Myocyte (in vitro differentiated cells): ENCODE measurements around the gene ATRNL1. TPM values are rescaled to one million over a fixed set of nuclear protein-coding genes. Genes with fewer than 3 reads are reported as not detected.

ENCODE experiments used
- DNase-seq: peaks from one replicate; pipeline ENCODE4 v3.0.0-alpha.2; 2012; ENCODE audit warnings: low read depth
- total RNA-seq: library from RNA; depleted of rRNA; stranded (reverse); fragments of >200 nt; gene quantifications from 2 replicates; pipeline ENCODE4 v1.2.3, GENCODE V29; 2014

ATRNL1 gene
- total RNA-seq, 1 donor from 2014 or later: 8.4 TPM

GRCh38 chr10:115572740-115573455, 479.7 kb downstream of the ATRNL1 start:
- no peak for DNase-seq

DNA sequence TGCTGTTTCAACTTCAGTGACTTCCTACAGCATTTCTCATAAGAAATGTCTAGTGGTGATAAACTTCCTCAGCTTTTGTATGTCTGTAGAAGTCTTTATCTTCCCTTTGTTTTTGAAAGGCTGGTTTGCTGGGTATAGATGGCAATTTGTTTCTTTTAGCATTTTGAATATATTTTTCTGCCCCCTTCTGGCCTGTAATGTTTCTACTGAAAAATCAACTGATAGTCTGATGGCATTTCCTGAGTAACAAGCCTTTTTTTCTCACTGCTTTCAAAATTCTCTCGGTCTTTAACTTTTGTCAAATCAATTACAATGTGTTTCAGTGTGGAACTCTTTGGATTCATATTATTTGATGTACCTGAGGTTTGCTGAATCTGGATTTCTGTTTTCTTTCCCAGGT, 487.1 kb downstream of the ATRNL1 start:
- no peak for DNase-seq

DNA sequence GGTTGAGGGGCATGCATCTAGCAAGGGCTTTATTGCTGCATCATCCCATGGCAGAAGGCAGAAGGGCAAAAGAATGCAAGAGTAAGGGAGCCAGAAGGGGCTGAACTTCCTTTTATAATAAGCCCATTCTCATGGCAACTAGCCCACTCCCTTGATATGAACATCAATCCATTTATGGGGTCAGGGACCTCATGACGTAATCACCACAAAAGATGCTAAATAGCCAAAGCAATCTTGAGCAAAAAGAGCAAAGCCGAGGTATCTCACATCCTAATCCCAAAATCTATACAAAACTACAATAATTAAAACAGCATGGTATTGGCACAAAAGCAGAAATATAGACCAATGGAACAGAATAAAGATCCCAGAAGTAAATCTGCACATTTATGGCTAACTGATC, 499.9 kb downstream of the ATRNL1 start:
- no peak for DNase-seq

- DNase-seq: peak; percentile 12
Measured at GRCh38 chr10:115604627-115605026, 511.5 kb downstream of the ATRNL1 start.

DNA sequence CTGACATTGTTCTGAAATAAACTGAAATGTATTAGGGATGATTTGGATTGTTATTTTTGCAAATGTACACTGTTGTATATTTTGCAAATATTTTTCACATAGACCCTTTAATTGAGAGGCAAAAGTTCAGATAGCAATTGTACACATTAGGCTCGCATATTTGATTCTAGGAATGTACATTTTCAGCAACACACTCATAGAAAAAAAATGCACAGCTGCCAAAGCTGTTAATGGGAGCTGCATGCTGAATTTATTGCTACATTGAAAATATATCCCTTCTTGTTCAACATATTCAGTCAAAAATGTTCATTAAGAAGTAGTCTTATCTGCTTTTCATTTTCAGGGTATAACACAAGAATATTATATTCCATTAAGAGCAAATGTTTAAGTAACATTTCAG, 512.9 kb downstream of the ATRNL1 start:
- DNase-seq: no peak

DNA sequence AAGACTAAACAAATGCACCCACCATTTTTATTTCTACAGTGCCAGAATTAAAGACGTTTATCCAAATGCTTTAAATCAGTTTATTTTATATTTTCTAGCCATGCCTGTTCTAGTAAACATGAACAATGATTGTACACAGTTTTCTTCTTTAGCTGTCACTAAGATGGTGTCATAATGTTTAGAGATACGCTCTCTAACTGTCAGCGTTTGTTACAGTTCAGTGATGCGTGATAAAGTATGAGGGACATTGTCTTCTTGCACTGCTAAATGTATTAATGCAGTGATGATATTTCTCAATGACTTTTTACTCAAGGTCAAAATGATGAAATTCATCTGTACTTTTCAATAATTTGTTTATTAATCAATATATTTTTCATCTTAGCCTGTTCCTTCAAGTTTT, 513.6 kb downstream of the ATRNL1 start:
- no peak for DNase-seq

GRCh38 chr10:115624448-115624847, 531.3 kb downstream of the ATRNL1 start:
- DNase-seq: peak; percentile 57

DNA sequence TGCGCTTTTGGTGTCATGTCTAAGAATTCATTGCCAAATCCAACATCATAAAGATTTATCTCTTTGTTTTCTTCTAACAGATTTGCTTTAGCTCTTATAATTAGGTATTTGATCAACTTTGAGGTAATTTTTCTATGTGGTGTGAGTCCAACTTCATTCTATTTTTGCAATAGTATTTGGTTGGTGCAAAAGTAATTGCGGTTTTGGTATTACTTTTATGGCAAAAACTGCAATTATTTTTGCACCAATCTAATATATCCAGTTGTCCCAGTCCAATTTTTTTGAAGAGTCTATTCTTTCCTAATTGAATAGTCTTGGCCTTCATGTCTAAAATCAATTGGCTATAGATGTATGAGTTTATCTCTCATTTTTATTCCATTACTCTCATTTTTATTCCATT, 535.5 kb downstream of the ATRNL1 start:
- no peak for DNase-seq

DNA sequence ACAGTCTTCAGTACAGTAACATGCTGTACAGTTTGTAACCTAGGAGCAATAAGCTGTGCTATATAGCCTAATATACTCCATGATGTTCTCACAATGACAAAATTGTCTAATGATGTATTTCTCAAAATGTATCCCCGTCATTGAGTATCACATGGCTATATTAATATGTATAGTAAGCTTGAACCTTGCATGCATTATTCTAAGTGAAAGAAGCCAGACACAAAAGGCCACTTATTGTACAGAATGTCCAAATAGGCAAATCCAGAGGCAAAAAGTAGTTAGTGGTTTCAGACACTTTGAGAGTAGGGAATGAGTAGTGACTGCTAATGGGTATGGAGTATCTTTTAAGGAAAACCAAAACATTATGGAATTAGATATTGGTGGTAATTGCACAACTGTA, 545.1 kb downstream of the ATRNL1 start:
- DNase-seq: no peak

- no peak for DNase-seq
Measured at GRCh38 chr10:115649217-115649616, 556.1 kb downstream of the ATRNL1 start.

- DNase-seq: no peak
Measured at GRCh38 chr10:115653473-115653872, 560.3 kb downstream of the ATRNL1 start.

DNA sequence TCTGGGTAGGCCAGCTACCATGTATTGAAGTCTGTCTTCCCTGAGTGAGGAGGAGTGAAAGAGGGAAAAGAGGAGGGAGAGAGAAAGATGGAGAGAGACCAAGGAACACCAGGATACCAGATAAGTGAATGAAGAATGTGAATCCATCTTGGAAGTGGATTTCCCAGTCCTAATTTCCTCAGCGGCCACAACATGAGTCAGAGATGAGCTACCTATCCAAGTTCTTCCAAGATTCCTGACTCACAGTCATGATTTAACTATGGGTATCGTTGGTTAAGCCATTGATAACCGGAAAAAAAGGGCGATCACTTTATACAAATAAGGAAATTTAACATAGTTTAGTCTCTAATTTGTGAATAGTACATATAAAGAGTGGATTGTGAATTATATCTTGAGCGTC, 561.8 kb downstream of the ATRNL1 start:
- peak; percentile 34 for DNase-seq

GRCh38 chr10:115657161-115657860, 564.1 kb downstream of the ATRNL1 start:
- peak; percentile 95 for DNase-seq

DNA sequence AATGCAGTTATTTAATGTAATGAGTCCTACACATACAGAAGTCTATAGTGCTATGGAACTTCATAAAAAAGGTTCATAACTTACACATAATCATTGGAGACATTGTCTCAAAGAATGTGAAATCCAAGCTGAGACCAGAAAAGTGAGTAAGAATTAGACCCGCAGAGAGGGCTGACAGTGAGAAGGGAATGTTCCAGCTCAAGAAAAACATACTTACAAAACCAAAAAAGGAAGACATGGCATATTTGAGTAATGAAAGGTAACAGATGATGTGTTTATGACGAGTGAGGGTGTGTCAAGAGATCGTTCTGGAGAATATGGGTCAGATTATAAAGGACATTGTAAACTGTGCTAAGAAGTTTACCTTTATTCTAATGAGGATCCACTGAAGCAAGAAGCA, 566.5 kb downstream of the ATRNL1 start:
- peak; percentile 44 for DNase-seq

- DNase-seq: peak; percentile 56
Measured at GRCh38 chr10:115660391-115660790, 567.2 kb downstream of the ATRNL1 start.

DNA sequence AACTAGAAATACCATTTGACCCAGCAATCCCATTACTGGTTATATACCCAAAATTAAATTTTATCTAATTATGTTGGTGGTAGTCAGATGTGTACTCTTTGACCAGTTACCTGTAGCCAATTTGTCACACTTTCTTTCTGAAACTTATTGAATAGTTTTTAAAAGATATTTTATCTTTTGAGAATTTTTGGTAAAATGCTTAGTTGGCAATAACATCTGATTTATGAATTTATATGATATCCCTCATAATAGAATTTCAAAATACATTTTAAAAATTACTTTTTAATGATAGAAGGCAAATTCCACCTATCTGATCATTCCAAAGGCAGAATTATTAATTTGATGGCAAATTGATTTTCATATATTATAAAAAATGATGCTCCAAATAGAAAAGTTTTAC, 569.3 kb downstream of the ATRNL1 start:
- DNase-seq: no peak

GRCh38 chr10:115665549-115665948, 572.4 kb downstream of the ATRNL1 start:
- no peak for DNase-seq

DNA sequence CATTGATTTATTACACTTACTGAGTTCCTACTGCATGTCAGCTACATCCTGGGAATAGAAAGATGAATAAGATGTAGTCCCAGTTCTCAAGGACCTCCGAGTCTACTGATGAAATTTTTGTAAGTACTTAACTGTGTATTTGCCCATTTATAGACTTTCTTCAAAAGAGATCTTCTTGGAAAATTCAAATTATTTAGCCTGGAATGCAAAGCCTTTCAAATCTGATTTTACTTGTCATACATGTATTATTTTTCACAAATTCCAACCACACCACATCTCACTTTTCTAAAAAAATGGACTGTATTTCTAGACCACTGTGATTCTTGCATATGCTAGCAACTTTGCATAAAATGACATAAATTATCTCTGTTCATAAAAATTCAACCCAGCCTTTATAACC, 581.3 kb downstream of the ATRNL1 start:
- peak; percentile 30 for DNase-seq

- no peak for DNase-seq
Measured at GRCh38 chr10:115696747-115697146, 603.6 kb downstream of the ATRNL1 start.

- peak; percentile 8 for DNase-seq
Measured at GRCh38 chr10:115706026-115706425, 612.9 kb downstream of the ATRNL1 start.

DNA sequence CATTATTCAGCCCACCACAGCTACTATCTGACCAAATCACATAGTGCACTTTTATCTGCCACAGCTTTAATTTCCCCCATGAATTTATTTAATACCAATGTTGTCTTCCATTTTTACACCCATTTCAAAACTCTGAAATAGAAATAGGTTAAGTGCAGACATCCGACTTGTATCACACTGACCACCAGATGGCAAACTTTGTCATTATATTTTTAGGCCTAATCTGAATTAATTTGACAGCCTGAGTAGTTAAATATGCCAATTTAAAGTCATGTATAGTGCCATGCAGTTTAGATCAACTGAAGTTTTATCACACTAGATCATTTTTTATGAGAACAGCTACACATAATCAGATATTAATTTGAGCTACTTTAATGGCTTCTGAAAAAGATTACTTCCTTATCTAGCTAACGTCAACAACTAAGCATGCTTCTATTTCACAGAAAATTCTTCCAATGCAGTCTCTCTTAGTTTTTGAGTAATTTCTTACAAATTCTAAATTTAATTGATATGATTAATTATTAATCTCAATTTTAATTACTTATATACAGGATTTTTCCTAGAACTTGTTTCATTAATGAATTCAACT, 613.4 kb downstream of the ATRNL1 start:
- peak; percentile 57 for DNase-seq

DNA sequence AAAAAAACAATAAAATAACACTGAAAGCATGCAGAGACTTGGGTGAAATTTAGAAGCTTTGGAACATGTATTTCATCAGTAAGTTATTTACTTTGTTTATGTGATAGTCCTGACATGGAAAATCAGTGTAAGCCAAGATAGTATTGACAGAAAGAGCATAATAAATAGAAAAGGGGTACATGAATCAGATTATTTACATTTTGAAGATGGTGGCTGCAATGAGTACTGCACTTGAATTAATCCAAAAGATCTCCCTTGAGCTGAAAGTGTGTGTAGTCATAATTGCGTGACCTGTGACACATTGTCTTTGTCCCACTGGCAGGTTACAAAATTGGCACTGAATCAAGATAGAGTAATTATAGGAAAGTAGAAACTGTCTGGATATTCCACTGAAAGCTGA, 617.0 kb downstream of the ATRNL1 start:
- peak; percentile 15 for DNase-seq

GRCh38 chr10:115711306-115711705, 618.1 kb downstream of the ATRNL1 start:
- peak; percentile 81 for DNase-seq
